NCI-H146 (cell line): ENCODE data around the gene FOXL1.

ENCODE experiments used
- DNase-seq: peaks from one replicate; lab custom pipeline; 2025; lab: John Stamatoyannopoulos, UW

Gene FOXL1

DNA sequence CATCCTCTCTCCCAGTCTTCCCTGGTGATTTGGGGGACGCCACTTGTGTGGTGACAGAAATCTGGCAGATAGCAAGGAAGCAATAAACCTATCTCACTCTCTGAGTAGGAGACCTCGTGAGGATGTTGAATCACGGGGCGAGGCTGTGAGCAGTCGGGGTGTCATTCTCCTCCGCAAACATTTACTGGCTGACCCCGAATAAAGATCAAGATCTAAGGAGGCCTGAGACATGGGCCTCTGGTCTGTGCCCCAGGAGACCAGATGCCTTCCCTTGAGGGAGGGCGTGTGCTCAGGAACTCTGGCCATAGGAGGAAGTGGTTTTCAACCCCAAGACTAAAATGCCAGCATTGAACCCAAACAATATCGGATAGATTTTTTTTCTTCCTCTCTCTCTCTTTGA, 53.1 kb downstream of the FOXL1 start:
- DNase-seq: no peak
